Parathyroid adenoma (tissue), 2 donors: ENCODE data around the gene PPFIA4.

Experiments used
- H2AFZ ChIP-seq: fragments of 300-600 bp; sonication (generic); one replicate; pipeline ENCODE4 v1.7.0; 2017; ENCODE audit warnings: antibody characterized with exemption, mild to moderate bottlenecking
- H3K27ac ChIP-seq: fragments of 300-600 bp; sonication (generic); one replicate; pipeline ENCODE4 v1.7.0; 2017
- H3K27me3 ChIP-seq: fragments of 300-600 bp; sonication (generic); one replicate; pipeline ENCODE4 v1.7.0; 2017; ENCODE audit warnings: low read length; ENCODE audit not compliant: control insufficient read depth, insufficient read depth
- H3K36me3 ChIP-seq: fragments of 300-600 bp; sonication (generic); one replicate; pipeline ENCODE4 v1.7.0; 2017; ENCODE audit warnings: low read length; ENCODE audit not compliant: control insufficient read depth, insufficient read depth
- H3K4me1 ChIP-seq: fragments of 300-600 bp; sonication (generic); one replicate; pipeline ENCODE4 v1.7.0; 2017; ENCODE audit warnings: control low read depth
- H3K4me2 ChIP-seq: fragments of 300-600 bp; sonication (generic); one replicate; pipeline ENCODE4 v1.7.0; 2017; ENCODE audit warnings: low read length
- H3K4me3 ChIP-seq: fragments of 300-600 bp; sonication (generic); one replicate; pipeline ENCODE4 v1.7.0; 2017; ENCODE audit warnings: low read depth, low read length
- H3K79me2 ChIP-seq: fragments of 300-600 bp; sonication (generic); one replicate; pipeline ENCODE4 v1.7.0; 2017; ENCODE audit warnings: control low read depth
- H3K9ac ChIP-seq: fragments of 300-600 bp; sonication (generic); one replicate; pipeline ENCODE4 v1.7.0; 2017; ENCODE audit warnings: mild to moderate bottlenecking
- H3K9me3 ChIP-seq: fragments of 300-600 bp; sonication (generic); one replicate; pipeline ENCODE4 v1.7.0; 2017; ENCODE audit warnings: low read length; ENCODE audit not compliant: control insufficient read depth
- CTCF ChIP-seq: fragments of 300-600 bp; sonication (generic); IDR thresholded peaks from one replicate; pipeline ENCODE4 v1.7.0; 2017; ENCODE audit warnings: antibody characterized with exemption, mild to moderate bottlenecking
- donor health status: primary hyperparathyroidism.

The PPFIA4 gene

DNA sequence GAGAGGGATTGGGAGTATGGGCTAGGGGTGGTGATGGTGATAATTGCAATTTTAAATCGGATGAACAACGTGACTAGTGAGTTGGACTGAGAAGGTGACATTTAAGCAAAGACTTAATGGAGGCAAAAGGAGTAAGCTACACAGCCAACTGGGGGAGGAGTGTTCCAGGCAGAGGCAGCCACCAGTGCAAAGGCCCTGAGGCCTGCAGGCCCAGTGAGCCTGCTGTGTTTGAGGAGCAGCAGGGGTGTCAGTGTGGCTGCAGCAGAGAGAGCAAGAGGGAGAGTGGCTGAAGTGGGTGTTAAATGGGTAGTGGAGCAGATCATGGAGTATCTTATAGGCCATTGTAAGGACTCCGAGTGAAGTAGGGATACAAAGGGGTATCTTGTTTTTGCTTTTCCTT lies 40.7 kb downstream of the PPFIA4 start:
- H3K4me1 ChIP-seq: no peaks in the 10 kb centered on the region
- H3K4me2 ChIP-seq: no peak overlapping the region
- H3K27ac ChIP-seq: no peak overlapping the region
- H3K27me3 ChIP-seq: no peaks in the 10 kb centered on the region
- H3K79me2 ChIP-seq: no peaks in the 10 kb centered on the region
- H3K36me3 ChIP-seq: no peaks in the 10 kb centered on the region
- H3K4me3 ChIP-seq: no peak overlapping the region
- no peaks in the 10 kb centered on the region for H3K9me3 ChIP-seq
- H3K9ac ChIP-seq: no peak overlapping the region
- H2AFZ ChIP-seq: no peak overlapping the region
- no peak for TF ChIP-seq CTCF

DNA sequence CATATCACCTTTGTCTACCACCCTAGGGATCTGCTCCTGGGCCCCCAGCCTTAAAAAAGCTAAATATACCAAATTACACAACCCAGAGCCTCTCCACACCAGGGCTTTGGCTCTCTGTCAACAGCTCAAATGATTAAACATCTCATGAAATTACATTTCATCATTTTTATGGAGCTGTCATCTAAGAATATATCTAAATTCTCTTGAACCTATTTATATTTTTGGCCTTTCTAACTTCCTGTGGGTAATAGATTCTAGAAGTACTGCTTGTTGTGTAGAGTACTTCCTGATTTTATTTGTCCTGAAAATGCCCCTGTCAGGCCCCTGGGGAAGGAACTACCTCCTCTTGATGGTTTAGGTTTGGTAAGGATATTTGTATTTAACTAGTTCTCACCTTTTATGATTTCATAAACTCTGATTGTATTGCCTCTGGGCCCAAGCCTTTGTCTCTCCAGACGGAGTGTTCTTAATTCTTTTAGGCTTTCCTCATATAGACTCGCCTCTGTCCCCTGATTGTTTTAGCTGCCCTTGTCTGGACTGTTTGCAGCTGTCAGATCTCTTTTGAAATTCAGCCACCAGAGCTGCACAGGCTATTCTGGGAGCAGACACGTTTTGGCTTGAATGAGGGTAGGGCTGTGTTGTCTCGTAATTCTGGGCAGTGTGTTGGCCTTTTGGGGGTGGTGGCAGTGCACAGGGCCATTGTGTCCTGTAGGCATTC lies 42.9 kb downstream of the PPFIA4 start:
- Histone ChIP-seq H3K4me1 (no peaks in the 10 kb centered on the region), H3K36me3 (no peaks in the 10 kb centered on the region)

GRCh38 chr1:203072002-203072602 lies 45.8 kb downstream of the PPFIA4 start:
- H3K27ac ChIP-seq: no peak overlapping the region
- no peaks in the 10 kb centered on the region for H3K4me1 ChIP-seq
- H3K9ac ChIP-seq: no peak overlapping the region
- H3K36me3 ChIP-seq: no peaks in the 10 kb centered on the region
- H2AFZ ChIP-seq: no peak overlapping the region
- no peak overlapping the region for H3K4me3 ChIP-seq
- no peaks in the 10 kb centered on the region for H3K9me3 ChIP-seq
- H3K79me2 ChIP-seq: no peaks in the 10 kb centered on the region
- no peak overlapping the region for H3K4me2 ChIP-seq
- no peak for TF ChIP-seq CTCF
- no peaks in the 10 kb centered on the region for H3K27me3 ChIP-seq

More for the DNA sequence above, 42.9 kb downstream of the PPFIA4 start:
- TF ChIP-seq CTCF: no peak
- H3K9me3 ChIP-seq: no peaks in the 10 kb centered on the region
- H3K4me2 ChIP-seq: no peak overlapping the region
- no peak overlapping the region for H3K4me3 ChIP-seq
- H2AFZ ChIP-seq: no peak overlapping the region
- H3K9ac ChIP-seq: no peak overlapping the region
- no peaks in the 10 kb centered on the region for H3K79me2 ChIP-seq
- no peak overlapping the region for H3K27ac ChIP-seq
- no peaks in the 10 kb centered on the region for H3K27me3 ChIP-seq

GRCh38 chr1:203072911-203073310 lies 46.6 kb downstream of the PPFIA4 start:
- H3K9me3 ChIP-seq: no peaks in the 10 kb centered on the region
- H2AFZ ChIP-seq: no peak overlapping the region
- no peaks in the 10 kb centered on the region for H3K36me3 ChIP-seq
- H3K4me2 ChIP-seq: no peak overlapping the region
- no peak overlapping the region for H3K9ac ChIP-seq
- no peaks in the 10 kb centered on the region for H3K27me3 ChIP-seq
- H3K4me3 ChIP-seq: no peak overlapping the region
- no peak overlapping the region for H3K27ac ChIP-seq
- H3K4me1 ChIP-seq: no peaks in the 10 kb centered on the region
- H3K79me2 ChIP-seq: no peaks in the 10 kb centered on the region
- TF ChIP-seq CTCF: no peak

- H3K4me1 ChIP-seq: no peaks in the 10 kb centered on the region
- no peak overlapping the region for H3K9ac ChIP-seq
- no peak overlapping the region for H3K27ac ChIP-seq
- H3K36me3 ChIP-seq: no peaks in the 10 kb centered on the region
- no peaks in the 10 kb centered on the region for H3K27me3 ChIP-seq
- no peaks in the 10 kb centered on the region for H3K9me3 ChIP-seq
- H3K79me2 ChIP-seq: no peaks in the 10 kb centered on the region
- no peak for TF ChIP-seq CTCF
- H3K4me2 ChIP-seq: no peak overlapping the region
- H2AFZ ChIP-seq: no peak overlapping the region
- no peak overlapping the region for H3K4me3 ChIP-seq
Observed at GRCh38 chr1:203073469-203073868, 47.2 kb downstream of the PPFIA4 start.
